KOPT-K1 (cell line): Measurements from ENCODE around the gene PRKCA.
A peak's percentile ranks its signal among the peaks of the same experiment; 100 is the strongest.

Experiments used
- H3K27ac ChIP-seq: fragments of 200-600 bp; sonication (generic); 2 replicates; pipeline ENCODE4 v1.5.1; 2016; ENCODE audit warnings: antibody characterized with exemption, mild to moderate bottlenecking, low read depth, low read length; ENCODE audit not compliant: poor library complexity, severe bottlenecking
- H3K36me3 ChIP-seq: fragments of 200-600 bp; sonication (generic); 2 replicates; pipeline ENCODE4 v1.5.1; 2017; ENCODE audit warnings: antibody characterized with exemption, mild to moderate bottlenecking, low read length, moderate library complexity; ENCODE audit not compliant: insufficient read depth
- H3K9me3 ChIP-seq: fragments of 200-600 bp; sonication (generic); 2 replicates; pipeline ENCODE4 v1.5.1; 2017; ENCODE audit warnings: antibody characterized with exemption, low read length, mild to moderate bottlenecking; ENCODE audit not compliant: insufficient read depth, poor library complexity, severe bottlenecking

PRKCA gene

GRCh38 chr17:66541461-66542128 is 239.2 kb downstream of the PRKCA start:
- H3K27ac ChIP-seq = peak overlapping the region; percentile 95
- peaks cover 9% of the 10 kb centered on the region for H3K9me3 ChIP-seq
- H3K36me3 ChIP-seq = no peaks in the 10 kb centered on the region; the same call in 1 of the 2 replicates

GRCh38 chr17:66542129-66542966 is 239.9 kb downstream of the PRKCA start:
- no peaks in the 10 kb centered on the region; the same call in 1 of the 2 replicates for H3K36me3 ChIP-seq
- peak overlapping the region; percentile 95 for H3K27ac ChIP-seq
- peaks cover 9% of the 10 kb centered on the region for H3K9me3 ChIP-seq

- Histone ChIP-seq H3K36me3 (no peaks in the 10 kb centered on the region; the same call in 1 of the 2 replicates), H3K9me3 (peaks cover 9% of the 10 kb centered on the region), H3K27ac (peak overlapping the region; percentile 95)
Measured at GRCh38 chr17:66542967-66543520, 240.6 kb downstream of the PRKCA start.

- Histone ChIP-seq H3K27ac (peak overlapping the region; percentile 95), H3K9me3 (peaks cover 9% of the 10 kb centered on the region), H3K36me3 (no peaks in the 10 kb centered on the region; the same call in 1 of the 2 replicates)
Measured at GRCh38 chr17:66543526-66543925, 241.1 kb downstream of the PRKCA start.

- H3K36me3 ChIP-seq = no peaks in the 10 kb centered on the region; the same call in 1 of the 2 replicates
- H3K9me3 ChIP-seq = peaks cover 9% of the 10 kb centered on the region
- peak overlapping the region; percentile 59 for H3K27ac ChIP-seq
Measured at GRCh38 chr17:66545918-66546317, 243.5 kb downstream of the PRKCA start.

GRCh38 chr17:66547151-66547865 is 244.9 kb downstream of the PRKCA start:
- H3K27ac ChIP-seq = peak overlapping the region; percentile 59
- H3K9me3 ChIP-seq = peaks cover 9% of the 10 kb centered on the region
- H3K36me3 ChIP-seq = no peaks in the 10 kb centered on the region; the same call in 1 of the 2 replicates

GRCh38 chr17:66548158-66548557 is 245.7 kb downstream of the PRKCA start:
- Histone ChIP-seq H3K36me3 (no peaks in the 10 kb centered on the region; the same call in 1 of the 2 replicates), H3K27ac (peak overlapping the region; percentile 59), H3K9me3 (peaks cover 9% of the 10 kb centered on the region)

- peaks cover 9% of the 10 kb centered on the region for H3K9me3 ChIP-seq
- H3K36me3 ChIP-seq = peaks cover 6% of the 10 kb centered on the region
- peak overlapping the region; percentile 59 for H3K27ac ChIP-seq
Measured at GRCh38 chr17:66548659-66549310, 246.4 kb downstream of the PRKCA start.

GRCh38 chr17:66549311-66549704 is 246.9 kb downstream of the PRKCA start:
- Histone ChIP-seq H3K27ac (peak overlapping the region; percentile 59), H3K36me3 (peaks cover 8% of the 10 kb centered on the region), H3K9me3 (peaks cover 9% of the 10 kb centered on the region)

- Histone ChIP-seq H3K27ac (peak overlapping the region; percentile 59), H3K9me3 (peaks cover 9% of the 10 kb centered on the region), H3K36me3 (peaks cover 8% of the 10 kb centered on the region)
Measured at GRCh38 chr17:66549731-66550207, 247.4 kb downstream of the PRKCA start.

GRCh38 chr17:66551839-66552238 is 249.4 kb downstream of the PRKCA start:
- Histone ChIP-seq H3K27ac (no peak overlapping the region), H3K9me3 (no peaks in the 10 kb centered on the region), H3K36me3 (peaks cover 8% of the 10 kb centered on the region; the same call in 1 of the 2 replicates)

GRCh38 chr17:66552371-66552770 is 250.0 kb downstream of the PRKCA start:
- Histone ChIP-seq H3K36me3 (peaks cover 8% of the 10 kb centered on the region; the same call in 1 of the 2 replicates), H3K27ac (no peak overlapping the region), H3K9me3 (no peaks in the 10 kb centered on the region)

- H3K9me3 ChIP-seq = no peaks in the 10 kb centered on the region
- no peak overlapping the region for H3K27ac ChIP-seq
- peaks cover 8% of the 10 kb centered on the region; the same call in 1 of the 2 replicates for H3K36me3 ChIP-seq
Measured at GRCh38 chr17:66555605-66556004, 253.2 kb downstream of the PRKCA start.

- Histone ChIP-seq H3K27ac (no peak overlapping the region), H3K36me3 (peaks cover 8% of the 10 kb centered on the region; the same call in 1 of the 2 replicates), H3K9me3 (no peaks in the 10 kb centered on the region)
Measured at GRCh38 chr17:66557200-66557599, 254.8 kb downstream of the PRKCA start.
